H9 (cell line): Measurements from ENCODE around the gene OSBPL9. TPM values are rescaled to one million over a fixed set of nuclear protein-coding genes. Genes with fewer than 3 reads are reported as not detected.
A peak's percentile ranks its signal among the peaks of the same experiment; 100 is the strongest.

ENCODE experiments used
- DNase-seq: peaks from one replicate; pipeline ENCODE4 v3.0.0-alpha.2; 2017
- H2AFZ ChIP-seq: one replicate; pipeline ENCODE4 v1.6.1; 2013; ENCODE audit warnings: mild to moderate bottlenecking, low read length, control low read depth, moderate library complexity
- H2AK5ac ChIP-seq: 2 replicates; pipeline ENCODE4 v1.6.1; 2013; ENCODE audit warnings: low read length, control low read depth, mixed read lengths; ENCODE audit not compliant: insufficient read length
- H2BK120ac ChIP-seq: one replicate; pipeline ENCODE4 v1.6.1; 2013; ENCODE audit warnings: low read depth, mild to moderate bottlenecking, low read length, control low read depth, inconsistent platforms; ENCODE audit not compliant: poor library complexity, severe bottlenecking
- H2BK12ac ChIP-seq: 2 replicates; pipeline ENCODE4 v1.6.1; 2013; ENCODE audit warnings: low read length, control low read depth, mixed read lengths, low read depth; ENCODE audit not compliant: insufficient read length
- H2BK15ac ChIP-seq: 2 replicates; pipeline ENCODE4 v1.6.1; 2013; ENCODE audit warnings: low read depth, low read length, control low read depth
- H2BK20ac ChIP-seq: one replicate; pipeline ENCODE4 v1.6.1; 2013; ENCODE audit warnings: low read depth, mild to moderate bottlenecking, low read length, control low read depth, inconsistent platforms; ENCODE audit not compliant: poor library complexity, severe bottlenecking
- H2BK5ac ChIP-seq: 2 replicates; pipeline ENCODE4 v1.6.1; 2013; ENCODE audit warnings: low read length, control low read depth, mixed read lengths; ENCODE audit not compliant: insufficient read length
- H3K14ac ChIP-seq: 2 replicates; pipeline ENCODE4 v1.6.1; 2013; ENCODE audit warnings: low read length, control low read depth; ENCODE audit not compliant: insufficient read depth
- H3K18ac ChIP-seq: 2 replicates; pipeline ENCODE4 v1.6.1; 2013; ENCODE audit warnings: low read depth, mild to moderate bottlenecking, mixed read lengths, low read length, control low read depth; ENCODE audit not compliant: insufficient read length
- H3K23ac ChIP-seq: 2 replicates; pipeline ENCODE4 v1.6.1; 2013; ENCODE audit warnings: low read length, control low read depth, mixed read lengths, low read depth; ENCODE audit not compliant: insufficient read length
- H3K23me2 ChIP-seq: 2 replicates; pipeline ENCODE4 v1.6.1; 2013; ENCODE audit warnings: low read depth, mild to moderate bottlenecking, mixed read lengths, low read length, control low read depth; ENCODE audit not compliant: insufficient read length, poor library complexity, severe bottlenecking
- H3K27ac ChIP-seq: 2 replicates; pipeline ENCODE4 v1.5.1; 2013; ENCODE audit warnings: low read length, control low read depth, mixed read lengths, low read depth; ENCODE audit not compliant: insufficient read length
- H3K27me3 ChIP-seq: 2 replicates; pipeline ENCODE4 v1.6.1; 2013; ENCODE audit warnings: low read length, control low read depth, inconsistent platforms; ENCODE audit not compliant: insufficient read depth
- H3K4ac ChIP-seq: 2 replicates; pipeline ENCODE4 v1.6.1; 2013; ENCODE audit warnings: low read depth, mild to moderate bottlenecking, control low read depth, inconsistent platforms, low read length, moderate library complexity
- H3K4me1 ChIP-seq: 2 replicates; pipeline ENCODE4 v1.6.1; 2013; ENCODE audit warnings: low read length, control low read depth, inconsistent platforms; ENCODE audit not compliant: insufficient read depth
- H3K4me2 ChIP-seq: 2 replicates; pipeline ENCODE4 v1.6.1; 2013; ENCODE audit warnings: low read length, control low read depth, mixed read lengths; ENCODE audit not compliant: insufficient read length, insufficient read depth
- H3K56ac ChIP-seq: 2 replicates; pipeline ENCODE4 v1.6.1; 2013; ENCODE audit warnings: low read depth, mild to moderate bottlenecking, mixed read lengths, low read length, control low read depth; ENCODE audit not compliant: insufficient read length
- H3K79me1 ChIP-seq: 2 replicates; pipeline ENCODE4 v1.6.1; 2013; ENCODE audit warnings: low read depth, mild to moderate bottlenecking, moderate library complexity, low read length, control low read depth, inconsistent platforms; ENCODE audit not compliant: insufficient read depth, poor library complexity, severe bottlenecking
- H3K79me2 ChIP-seq: 2 replicates; pipeline ENCODE4 v1.6.1; 2013; ENCODE audit warnings: low read length, control low read depth, inconsistent platforms; ENCODE audit not compliant: insufficient read depth
- H3K9ac ChIP-seq: 2 replicates; pipeline ENCODE4 v1.6.1; 2013; ENCODE audit warnings: low read length, control low read depth, mixed read lengths; ENCODE audit not compliant: insufficient read length; ENCODE audit errors: extremely low read depth
- H3K9me3 ChIP-seq: one replicate; pipeline ENCODE4 v1.6.1; 2013; ENCODE audit warnings: low read depth, low read length, inconsistent platforms; ENCODE audit not compliant: control insufficient read depth
- H3T11ph ChIP-seq: one replicate; pipeline ENCODE4 v1.6.1; 2013; ENCODE audit warnings: mild to moderate bottlenecking, low read length, control low read depth, inconsistent platforms
- H4K20me1 ChIP-seq: one replicate; pipeline ENCODE4 v1.6.1; 2013; ENCODE audit not compliant: control insufficient read depth, insufficient read length, insufficient read depth
- H4K5ac ChIP-seq: 2 replicates; pipeline ENCODE4 v1.6.1; 2013; ENCODE audit warnings: low read depth, mild to moderate bottlenecking, mixed read lengths, low read length, control low read depth; ENCODE audit not compliant: insufficient read length
- H4K8ac ChIP-seq: replicated peaks from 2 replicates; pipeline ENCODE4 v1.6.1; 2013; ENCODE audit warnings: low read length, control low read depth, mixed read lengths, low read depth; ENCODE audit not compliant: insufficient read length
- H4K91ac ChIP-seq: 2 replicates; pipeline ENCODE4 v1.6.1; 2013; ENCODE audit warnings: low read depth, mild to moderate bottlenecking, moderate library complexity, mixed read lengths, low read length, control low read depth; ENCODE audit not compliant: insufficient read length
- H3K27ac Mint-ChIP-seq, 3 experiments: 2 replicates in 2 of 3; 3 replicates in 1 of 3; pipeline ENCODE4 v1.8.0; 2020 to 2021; ENCODE audit warnings: mixed read lengths in 3 of 3, mild to moderate bottlenecking in 1 of 3, moderate library complexity in 1 of 3
- H3K27me3 Mint-ChIP-seq: 2 replicates; pipeline ENCODE4 v1.8.0; 2021; ENCODE audit warnings: low read depth, mild to moderate bottlenecking, moderate library complexity, mixed read lengths
- H3K36me3 Mint-ChIP-seq, 3 experiments: 2 replicates in 2 of 3; 3 replicates in 1 of 3; pipeline ENCODE4 v1.8.0; 2020 to 2021; ENCODE audit warnings: low read depth in 3 of 3, mixed read lengths in 3 of 3; ENCODE audit not compliant: insufficient read depth in 1 of 3
- H3K4me1 Mint-ChIP-seq, 2 experiments: 2 replicates each; pipeline ENCODE4 v1.8.0; 2020; ENCODE audit warnings: mixed read lengths in 2 of 2
- H3K4me3 Mint-ChIP-seq, 2 experiments: 2 replicates in 1 of 2; 3 replicates in 1 of 2; pipeline ENCODE4 v1.8.0; 2020 to 2021; ENCODE audit warnings: mild to moderate bottlenecking in 2 of 2, mixed read lengths in 2 of 2, moderate library complexity in 1 of 2
- H3K9me3 Mint-ChIP-seq, 2 experiments: 2 replicates in 1 of 2; 3 replicates in 1 of 2; pipeline ENCODE4 v1.8.0; 2020; ENCODE audit warnings: mild to moderate bottlenecking in 2 of 2, mixed read lengths in 2 of 2, moderate library complexity in 1 of 2
- CTCF ChIP-seq: fragments of 200-600 bp; sonication (generic); conservative IDR thresholded peaks from 3 replicates; pipeline ENCODE4 v1.8.0; 2021; ENCODE audit warnings: antibody characterized with exemption, mild to moderate bottlenecking
- WGBS: extraction: QIAGEN DNeasy Blood & Tissue Kit; methylation state at CpG from one replicate; pipeline ENCODE4 v1.1.7; 2013; ENCODE audit warnings: missing lambda C conversion rate, low lambda C conversion rate, mixed read lengths; ENCODE audit not compliant: insufficient read length; ENCODE audit errors: extremely low coverage; 5-methylcytosine and 5-hydroxymethylcytosine counted together
- total RNA-seq: library from RNA; stranded (reverse); gene quantifications from 2 replicates; pipeline ENCODE4 v1.2.1, GENCODE V29; 2021

The OSBPL9 gene
- total RNA-seq, 1 experiment from 2014 or later, result 76.7 TPM

- no peak overlapping the region for H3K4ac ChIP-seq
- H3K4me2 ChIP-seq, result no peak overlapping the region
- Mint-ChIP-seq H3K36me3 (no peaks in the 10 kb centered on the region), H3K4me3 (no peak overlapping the region), H3K27ac (no peak overlapping the region), H3K4me1 (no peaks in the 10 kb centered on the region), H3K9me3 (no peaks in the 10 kb centered on the region), H3K27me3 (no peaks in the 10 kb centered on the region; the same call in none of the 2 replicates)
- WGBS, result no CpG with 5 or more reads among the region's 4 CpGs
- H3K23me2 ChIP-seq, result no peaks in the 10 kb centered on the region
- H3K14ac ChIP-seq, result no peak overlapping the region
- no peak overlapping the region for H4K5ac ChIP-seq
- H4K8ac ChIP-seq, result no peak overlapping the region
- H3K79me1 ChIP-seq, result no peaks in the 10 kb centered on the region
- no peaks in the 10 kb centered on the region for H3K27me3 ChIP-seq
- no peaks in the 10 kb centered on the region for H4K20me1 ChIP-seq
- H3T11ph ChIP-seq, result no peak overlapping the region
- H3K27ac ChIP-seq, result no peak overlapping the region
- no peak for TF ChIP-seq CTCF
- no peaks in the 10 kb centered on the region for H3K4me1 ChIP-seq
- H2BK120ac ChIP-seq, result no peak overlapping the region
- no peak overlapping the region for H3K18ac ChIP-seq
- H3K9ac ChIP-seq, result no peak overlapping the region
- H3K9me3 ChIP-seq, result no peaks in the 10 kb centered on the region
- H3K23ac ChIP-seq, result no peak overlapping the region
- peak; percentile 7 for DNase-seq
- H2AK5ac ChIP-seq, result no peak overlapping the region
- no peak overlapping the region for H2BK20ac ChIP-seq
- H2AFZ ChIP-seq, result no peak overlapping the region
- no peak overlapping the region for H4K91ac ChIP-seq
- H3K56ac ChIP-seq, result no peak overlapping the region
- no peaks in the 10 kb centered on the region for H3K79me2 ChIP-seq
- H2BK12ac ChIP-seq, result no peak overlapping the region
- no peak overlapping the region for H2BK15ac ChIP-seq
- H2BK5ac ChIP-seq, result no peak overlapping the region
These were observed 6.3 kb upstream of the OSBPL9 start for GRCh38 chr1:51610637-51611036.
